ENCODE results near the gene CA10. TPM values are rescaled to one million over a fixed set of nuclear protein-coding genes. Genes with fewer than 3 reads are reported as not detected.

The CA10 gene
- total and polyA plus RNA-seq, 2 donors (not counting 1 experiment from before 2014, with no cell fraction given) = not detected

DNA sequence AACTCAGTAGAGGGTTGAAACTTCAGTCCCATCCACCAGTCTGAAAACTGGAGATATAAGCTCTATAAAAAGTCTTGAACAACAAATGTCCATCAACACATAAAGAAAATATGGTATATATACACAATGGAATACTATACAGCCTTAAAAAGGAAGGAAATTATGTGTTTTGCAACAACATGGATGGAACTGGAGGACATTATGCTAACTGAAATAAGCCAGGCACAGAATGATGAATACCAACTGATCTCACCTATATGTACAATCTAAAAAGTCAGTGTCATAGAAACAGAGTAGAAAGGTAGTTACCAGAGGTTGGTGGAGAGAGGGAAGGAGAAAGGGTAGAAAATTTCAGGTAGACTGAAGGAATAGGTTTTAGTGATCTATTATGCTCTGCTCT lies 438.1 kb downstream of the CA10 start:
- H3K27me3 ChIP-seq (replicated peaks in 1 of 4; ENCODE audit: control extremely low read depth in 1 of 4, control insufficient read depth in 3 of 4, insufficient read depth in 4 of 4, low read length in 3 of 4) = no peaks in the 10 kb centered on the region
- no peaks in the 10 kb centered on the region for H3K79me2 ChIP-seq (ENCODE audit: control insufficient read depth, insufficient read depth, low read length)
- no peak overlapping the region for H3K27ac ChIP-seq (ENCODE audit: low read length in 2 of 2)
- POLR2A ChIA-PET = no interaction called here
- no peak overlapping the region for H3K4me2 ChIP-seq (replicated peaks; ENCODE audit: low read depth, low read length, poor library complexity, severe bottlenecking)
- intact Hi-C loops (cut with micrococcal nuclease) = no loop called here
- Mint-ChIP-seq H3K4me3 (no peak overlapping the region), H3K27me3 (no peaks in the 10 kb centered on the region), H3K27ac (no peak overlapping the region), H3K4me1 (no peaks in the 10 kb centered on the region), H3K9me3 (ENCODE audit: insufficient read depth) (peaks cover 6% of the 10 kb centered on the region)
- no peaks in the 10 kb centered on the region for H3K9me3 ChIP-seq (ENCODE audit: control extremely low read depth in 1 of 3, control insufficient read depth in 2 of 3, insufficient read depth in 1 of 3, low read length in 2 of 3)
- H2AFZ ChIP-seq (ENCODE audit: insufficient read depth, low read depth, low read length, poor library complexity, severe bottlenecking) = no peak overlapping the region
- H3K36me3 ChIP-seq (replicated peaks in 1 of 2; ENCODE audit: control extremely low read depth in 1 of 2, control insufficient read depth in 1 of 2, extremely low read depth in 1 of 2, insufficient read depth in 2 of 2, low read length in 1 of 2) = no peaks in the 10 kb centered on the region
- no peaks in the 10 kb centered on the region for H4K20me1 ChIP-seq (ENCODE audit: control insufficient read depth, insufficient read depth, low read length, poor library complexity, severe bottlenecking)
- no peak overlapping the region for H3K4me3 ChIP-seq (ENCODE audit: control extremely low read depth in 1 of 5, extremely low read depth in 1 of 5, insufficient read depth in 1 of 5, low read depth in 2 of 5, low read length in 4 of 5)
- no peak overlapping the region for H3K9ac ChIP-seq (ENCODE audit: low read length)
- DNase-seq (no peak), ATAC-seq (ENCODE audit: low read depth) (no peak)
- CTCF ChIA-PET = no interaction called here
- TF ChIP-seq, protein P1, sequence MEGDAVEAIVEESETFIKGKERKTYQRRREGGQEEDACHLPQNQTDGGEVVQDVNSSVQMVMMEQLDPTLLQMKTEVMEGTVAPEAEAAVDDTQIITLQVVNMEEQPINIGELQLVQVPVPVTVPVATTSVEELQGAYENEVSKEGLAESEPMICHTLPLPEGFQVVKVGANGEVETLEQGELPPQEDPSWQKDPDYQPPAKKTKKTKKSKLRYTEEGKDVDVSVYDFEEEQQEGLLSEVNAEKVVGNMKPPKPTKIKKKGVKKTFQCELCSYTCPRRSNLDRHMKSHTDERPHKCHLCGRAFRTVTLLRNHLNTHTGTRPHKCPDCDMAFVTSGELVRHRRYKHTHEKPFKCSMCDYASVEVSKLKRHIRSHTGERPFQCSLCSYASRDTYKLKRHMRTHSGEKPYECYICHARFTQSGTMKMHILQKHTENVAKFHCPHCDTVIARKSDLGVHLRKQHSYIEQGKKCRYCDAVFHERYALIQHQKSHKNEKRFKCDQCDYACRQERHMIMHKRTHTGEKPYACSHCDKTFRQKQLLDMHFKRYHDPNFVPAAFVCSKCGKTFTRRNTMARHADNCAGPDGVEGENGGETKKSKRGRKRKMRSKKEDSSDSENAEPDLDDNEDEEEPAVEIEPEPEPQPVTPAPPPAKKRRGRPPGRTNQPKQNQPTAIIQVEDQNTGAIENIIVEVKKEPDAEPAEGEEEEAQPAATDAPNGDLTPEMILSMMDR (IDR thresholded peaks at IDR 0.05) = no peak
- no peak for TF ChIP-seq EZH2 (IDR thresholded peaks at IDR 0.05; ENCODE audit: borderline replicate concordance, insufficient read depth, low read depth, low read length, poor library complexity, severe bottlenecking)
- H3K4me1 ChIP-seq (ENCODE audit: control insufficient read depth in 2 of 2, insufficient read depth in 2 of 2, low read length in 2 of 2) = no peaks in the 10 kb centered on the region

DNA sequence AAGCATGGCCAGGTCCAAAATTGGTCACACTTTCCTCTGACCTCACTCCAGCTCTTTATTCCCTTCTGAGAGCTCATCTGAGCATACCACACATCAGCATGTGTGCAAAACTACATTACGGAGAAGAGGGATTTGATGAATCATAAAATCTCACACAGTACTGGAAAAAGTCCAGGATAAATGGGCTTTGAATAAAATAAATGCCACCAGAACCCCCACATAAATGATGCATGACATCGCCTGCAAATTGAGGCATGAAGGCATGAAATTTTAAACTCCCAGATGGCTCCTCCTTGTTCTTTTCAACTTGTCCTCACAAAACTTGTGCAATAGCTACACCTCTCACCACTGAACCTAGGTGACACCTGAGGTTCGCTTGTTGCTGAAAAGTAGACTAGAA lies 439.5 kb downstream of the CA10 start:
- POLR2A ChIA-PET = no interaction called here
- Histone ChIP-seq H4K20me1 (ENCODE audit: control insufficient read depth, insufficient read depth, low read length, poor library complexity, severe bottlenecking) (no peaks in the 10 kb centered on the region), H3K9me3 (ENCODE audit: control extremely low read depth in 1 of 3, control insufficient read depth in 2 of 3, insufficient read depth in 1 of 3, low read length in 2 of 3) (no peaks in the 10 kb centered on the region), H3K36me3 (replicated peaks in 1 of 2; ENCODE audit: control extremely low read depth in 1 of 2, control insufficient read depth in 1 of 2, extremely low read depth in 1 of 2, insufficient read depth in 2 of 2, low read length in 1 of 2) (no peaks in the 10 kb centered on the region), H3K27ac (ENCODE audit: low read length in 2 of 2) (no peak overlapping the region), H3K27me3 (replicated peaks in 1 of 4; ENCODE audit: control extremely low read depth in 1 of 4, control insufficient read depth in 3 of 4, insufficient read depth in 4 of 4, low read length in 3 of 4) (no peaks in the 10 kb centered on the region), H3K79me2 (ENCODE audit: control insufficient read depth, insufficient read depth, low read length) (no peaks in the 10 kb centered on the region), H3K4me2 (replicated peaks; ENCODE audit: low read depth, low read length, poor library complexity, severe bottlenecking) (no peak overlapping the region), H3K9ac (ENCODE audit: low read length) (no peak overlapping the region), H2AFZ (ENCODE audit: insufficient read depth, low read depth, low read length, poor library complexity, severe bottlenecking) (no peak overlapping the region), H3K4me1 (ENCODE audit: control insufficient read depth in 2 of 2, insufficient read depth in 2 of 2, low read length in 2 of 2) (no peaks in the 10 kb centered on the region), H3K4me3 (ENCODE audit: control extremely low read depth in 1 of 5, extremely low read depth in 1 of 5, insufficient read depth in 1 of 5, low read depth in 2 of 5, low read length in 4 of 5) (no peak overlapping the region)
- TF ChIP-seq, protein P1 (IDR thresholded peaks at IDR 0.05) = no peak
- TF ChIP-seq EZH2 (IDR thresholded peaks at IDR 0.05; ENCODE audit: borderline replicate concordance, insufficient read depth, low read depth, low read length, poor library complexity, severe bottlenecking) = no peak
- H3K27ac Mint-ChIP-seq = no peak overlapping the region
- no peaks in the 10 kb centered on the region for H3K4me1 Mint-ChIP-seq
- DNase-seq (no peak), ATAC-seq (ENCODE audit: low read depth) (no peak)
- H3K4me3 Mint-ChIP-seq = no peak overlapping the region
- no peaks in the 10 kb centered on the region for H3K27me3 Mint-ChIP-seq
- WGBS (ENCODE audit: insufficient coverage) = 100% methylated on average over 1 of the region's 3 CpGs
- CTCF ChIA-PET = no interaction called here
- peaks cover 6% of the 10 kb centered on the region for H3K9me3 Mint-ChIP-seq (ENCODE audit: insufficient read depth)
- intact Hi-C loops (cut with micrococcal nuclease) = no loop called here
